PFSK-1 (cell line): Measurements from ENCODE around the gene MRTFB.

Experiments used
- POLR2AphosphoS5 ChIP-seq: IDR thresholded peaks from 2 replicates; pipeline ENCODE4 v1.6.1; 2012; ENCODE audit warnings: low read depth, mild to moderate bottlenecking, control low read depth, low read length, moderate library complexity
- REST ChIP-seq, 2 experiments: IDR thresholded peaks; 2 replicates each; pipeline versions ENCODE4 v1.6.1 to v1.8.0; 2011 to 2012; ENCODE audit warnings: low read depth in 2 of 2, low read length in 2 of 2, control low read depth in 1 of 2, inconsistent platforms in 1 of 2, mild to moderate bottlenecking in 1 of 2, moderate library complexity in 1 of 2; ENCODE audit not compliant: insufficient read depth in 1 of 2
- TAF1 ChIP-seq: IDR thresholded peaks from 2 replicates; pipeline ENCODE4 v1.6.1; 2012; ENCODE audit warnings: low read length, control low read depth, borderline replicate concordance; ENCODE audit not compliant: insufficient read depth

GRCh38 chr16:14211856-14212543 is 140.9 kb downstream of the MRTFB start:
- TF ChIP-seq POLR2AphosphoS5 (no peak), TAF1 (no peak), REST (IDR thresholded peaks at IDR 0.05; ENCODE audit: insufficient read depth in 1 of 2, low read depth in 2 of 2, low read length in 2 of 2) (no peak)
